ENCODE results near the gene MMP25. TPM values are rescaled to one million over a fixed set of nuclear protein-coding genes. Genes with fewer than 3 reads are reported as not detected.

The MMP25 gene
- total and polyA plus RNA-seq, 9 of the 15 experiments (the other 6 are each of a cell fraction or from before 2014, with no cell fraction given): 0.03 to 0.04 TPM; not detected in 7

GRCh38 chr16:3087243-3088235 lies 41.2 kb downstream of the MMP25 start (continued):
- TF ChIP-seq, protein P1, sequence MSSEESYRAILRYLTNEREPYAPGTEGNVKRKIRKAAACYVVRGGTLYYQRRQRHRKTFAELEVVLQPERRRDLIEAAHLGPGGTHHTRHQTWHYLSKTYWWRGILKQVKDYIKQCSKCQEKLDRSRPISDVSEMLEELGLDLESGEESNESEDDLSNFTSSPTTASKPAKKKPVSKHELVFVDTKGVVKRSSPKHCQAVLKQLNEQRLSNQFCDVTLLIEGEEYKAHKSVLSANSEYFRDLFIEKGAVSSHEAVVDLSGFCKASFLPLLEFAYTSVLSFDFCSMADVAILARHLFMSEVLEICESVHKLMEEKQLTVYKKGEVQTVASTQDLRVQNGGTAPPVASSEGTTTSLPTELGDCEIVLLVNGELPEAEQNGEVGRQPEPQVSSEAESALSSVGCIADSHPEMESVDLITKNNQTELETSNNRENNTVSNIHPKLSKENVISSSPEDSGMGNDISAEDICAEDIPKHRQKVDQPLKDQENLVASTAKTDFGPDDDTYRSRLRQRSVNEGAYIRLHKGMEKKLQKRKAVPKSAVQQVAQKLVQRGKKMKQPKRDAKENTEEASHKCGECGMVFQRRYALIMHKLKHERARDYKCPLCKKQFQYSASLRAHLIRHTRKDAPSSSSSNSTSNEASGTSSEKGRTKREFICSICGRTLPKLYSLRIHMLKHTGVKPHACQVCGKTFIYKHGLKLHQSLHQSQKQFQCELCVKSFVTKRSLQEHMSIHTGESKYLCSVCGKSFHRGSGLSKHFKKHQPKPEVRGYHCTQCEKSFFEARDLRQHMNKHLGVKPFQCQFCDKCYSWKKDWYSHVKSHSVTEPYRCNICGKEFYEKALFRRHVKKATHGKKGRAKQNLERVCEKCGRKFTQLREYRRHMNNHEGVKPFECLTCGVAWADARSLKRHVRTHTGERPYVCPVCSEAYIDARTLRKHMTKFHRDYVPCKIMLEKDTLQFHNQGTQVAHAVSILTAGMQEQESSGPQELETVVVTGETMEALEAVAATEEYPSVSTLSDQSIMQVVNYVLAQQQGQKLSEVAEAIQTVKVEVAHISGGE (CRISPR knock-in tag; IDR thresholded peaks at IDR 0.05): no peak
- 0 out of 4 replicates have a peak, but pooled peaks of 1 of the 2 experiments have one; percentile 22 for TF ChIP-seq RCOR1 (IDR thresholded peaks at IDR 0.05; ENCODE audit: borderline replicate concordance in 1 of 2, low read depth in 2 of 2, low read length in 2 of 2)
- no peak for TF ChIP-seq CCNT2 (IDR thresholded peaks at IDR 0.05; ENCODE audit: borderline replicate concordance, extremely low read depth, insufficient read length, low read depth, low read length)
- peak; percentile 41 to 65 for TF ChIP-seq RAD21 (CRISPR knock-in tag; conservative IDR thresholded peaks at IDR 0.05 in 1 of 2, IDR thresholded peaks at IDR 0.05 in 1 of 2)
- TF ChIP-seq, protein P2, sequence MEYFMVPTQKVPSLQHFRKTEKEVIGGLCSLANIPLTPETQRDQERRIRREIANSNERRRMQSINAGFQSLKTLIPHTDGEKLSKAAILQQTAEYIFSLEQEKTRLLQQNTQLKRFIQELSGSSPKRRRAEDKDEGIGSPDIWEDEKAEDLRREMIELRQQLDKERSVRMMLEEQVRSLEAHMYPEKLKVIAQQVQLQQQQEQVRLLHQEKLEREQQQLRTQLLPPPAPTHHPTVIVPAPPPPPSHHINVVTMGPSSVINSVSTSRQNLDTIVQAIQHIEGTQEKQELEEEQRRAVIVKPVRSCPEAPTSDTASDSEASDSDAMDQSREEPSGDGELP (CRISPR knock-in tag; IDR thresholded peaks at IDR 0.05; ENCODE audit: borderline replicate concordance): peak; percentile 69; the same call in 1 of the 2 replicates
- TF ChIP-seq ZNF311 (CRISPR knock-in tag; IDR thresholded peaks at IDR 0.05): no peak
- TF ChIP-seq EWSR1 (IDR thresholded peaks at IDR 0.05; ENCODE audit: borderline replicate concordance, low read depth, partially characterized antibody): no peak
- no peak for TF ChIP-seq CBX8 (IDR thresholded peaks at IDR 0.05; ENCODE audit: borderline replicate concordance, extremely low read depth, low read depth, low read length, poor library complexity, severe bottlenecking)
- TF ChIP-seq, protein P3, sequence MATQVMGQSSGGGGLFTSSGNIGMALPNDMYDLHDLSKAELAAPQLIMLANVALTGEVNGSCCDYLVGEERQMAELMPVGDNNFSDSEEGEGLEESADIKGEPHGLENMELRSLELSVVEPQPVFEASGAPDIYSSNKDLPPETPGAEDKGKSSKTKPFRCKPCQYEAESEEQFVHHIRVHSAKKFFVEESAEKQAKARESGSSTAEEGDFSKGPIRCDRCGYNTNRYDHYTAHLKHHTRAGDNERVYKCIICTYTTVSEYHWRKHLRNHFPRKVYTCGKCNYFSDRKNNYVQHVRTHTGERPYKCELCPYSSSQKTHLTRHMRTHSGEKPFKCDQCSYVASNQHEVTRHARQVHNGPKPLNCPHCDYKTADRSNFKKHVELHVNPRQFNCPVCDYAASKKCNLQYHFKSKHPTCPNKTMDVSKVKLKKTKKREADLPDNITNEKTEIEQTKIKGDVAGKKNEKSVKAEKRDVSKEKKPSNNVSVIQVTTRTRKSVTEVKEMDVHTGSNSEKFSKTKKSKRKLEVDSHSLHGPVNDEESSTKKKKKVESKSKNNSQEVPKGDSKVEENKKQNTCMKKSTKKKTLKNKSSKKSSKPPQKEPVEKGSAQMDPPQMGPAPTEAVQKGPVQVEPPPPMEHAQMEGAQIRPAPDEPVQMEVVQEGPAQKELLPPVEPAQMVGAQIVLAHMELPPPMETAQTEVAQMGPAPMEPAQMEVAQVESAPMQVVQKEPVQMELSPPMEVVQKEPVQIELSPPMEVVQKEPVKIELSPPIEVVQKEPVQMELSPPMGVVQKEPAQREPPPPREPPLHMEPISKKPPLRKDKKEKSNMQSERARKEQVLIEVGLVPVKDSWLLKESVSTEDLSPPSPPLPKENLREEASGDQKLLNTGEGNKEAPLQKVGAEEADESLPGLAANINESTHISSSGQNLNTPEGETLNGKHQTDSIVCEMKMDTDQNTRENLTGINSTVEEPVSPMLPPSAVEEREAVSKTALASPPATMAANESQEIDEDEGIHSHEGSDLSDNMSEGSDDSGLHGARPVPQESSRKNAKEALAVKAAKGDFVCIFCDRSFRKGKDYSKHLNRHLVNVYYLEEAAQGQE (IDR thresholded peaks at IDR 0.05; ENCODE audit: borderline replicate concordance): peak; percentile 77
- TF ChIP-seq, protein P3 (CRISPR knock-in tag; IDR thresholded peaks at IDR 0.05; ENCODE audit: low read depth): peak; percentile 29; the same call in 1 of the 2 replicates

All from K562 (cell line).